Measurements from ENCODE around the gene PDGFD.

PDGFD gene

DNA sequence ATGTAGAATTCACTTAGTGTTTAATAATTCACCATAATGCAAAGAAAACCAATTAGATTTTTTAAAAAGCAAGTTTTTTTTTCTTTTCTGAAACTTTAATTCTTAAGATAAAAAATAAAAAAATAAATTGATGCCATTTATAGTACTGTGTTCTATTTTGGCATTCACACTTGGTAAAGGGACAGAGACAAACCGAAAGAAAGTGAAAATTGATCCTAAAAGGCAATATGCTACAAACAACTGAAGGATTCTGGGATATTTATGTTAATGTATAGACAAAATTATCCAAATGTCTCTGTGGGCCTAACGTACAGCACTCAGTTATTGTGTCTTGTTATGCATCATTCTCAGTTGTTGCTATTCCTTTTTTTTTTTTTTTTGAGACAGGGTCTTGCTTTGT is 169.4 kb downstream of the PDGFD start:
- DNase-seq: no peak

- DNase-seq: peak; percentile 73
Measured at GRCh38 chr11:103994094-103994493, 169.9 kb downstream of the PDGFD start.

DNA sequence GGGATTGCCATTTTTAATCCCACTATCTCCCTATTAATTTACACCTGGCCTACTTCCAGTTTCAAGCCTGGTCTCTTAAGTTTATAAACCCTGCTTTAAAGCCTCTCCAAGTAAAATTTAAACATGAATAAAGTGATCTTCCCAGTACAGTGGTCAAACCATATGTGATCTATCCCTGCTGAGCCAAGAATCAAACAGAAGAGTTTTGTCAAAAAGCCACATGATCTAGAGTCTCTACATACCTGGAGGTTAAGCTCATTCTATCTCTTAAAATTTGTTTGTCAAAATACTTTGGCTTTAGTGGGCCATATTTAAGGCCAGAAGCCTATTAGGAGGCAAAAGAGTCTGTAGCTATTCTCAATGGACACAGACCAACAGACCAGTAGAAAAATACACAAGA is 170.4 kb downstream of the PDGFD start:
- peak; percentile 44 for DNase-seq

GRCh38 chr11:103988595-103988969 is 175.4 kb downstream of the PDGFD start:
- no peak for DNase-seq

GRCh38 chr11:103987629-103988594 is 176.0 kb downstream of the PDGFD start:
- DNase-seq: no peak

GRCh38 chr11:103985041-103985440 is 178.9 kb downstream of the PDGFD start:
- no peak for DNase-seq

GRCh38 chr11:103980108-103980507 is 183.8 kb downstream of the PDGFD start:
- no peak for DNase-seq

- DNase-seq: no peak
Measured at GRCh38 chr11:103978616-103979595, 185.0 kb downstream of the PDGFD start.

GRCh38 chr11:103972013-103972412 is 191.9 kb downstream of the PDGFD start:
- no peak for DNase-seq

DNA sequence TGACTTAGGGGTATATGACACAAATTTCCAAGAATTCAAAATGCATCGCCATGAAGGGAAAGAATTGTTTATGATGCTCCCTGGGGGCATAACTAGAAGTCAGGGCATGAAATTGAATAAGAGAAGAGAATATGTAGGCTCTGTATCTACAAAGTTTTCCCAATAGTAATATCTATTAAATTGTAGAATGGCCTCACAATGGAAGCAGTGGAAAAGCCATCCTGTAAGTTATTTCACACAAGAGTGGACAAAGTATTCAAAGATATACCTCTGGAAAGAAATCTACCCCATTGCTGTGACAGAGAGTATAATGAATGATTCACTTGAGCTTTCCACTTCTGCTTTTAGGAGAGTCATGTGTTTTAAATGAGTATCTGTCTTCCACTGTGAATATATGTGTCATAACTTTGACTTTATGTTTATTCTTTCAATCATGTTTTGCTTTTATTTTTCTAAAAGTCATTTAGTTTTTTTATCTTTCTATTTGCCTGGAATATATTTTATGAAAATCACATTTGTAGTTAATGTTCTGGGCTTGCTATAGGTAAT is 193.2 kb downstream of the PDGFD start:
- DNase-seq: no peak

DNA sequence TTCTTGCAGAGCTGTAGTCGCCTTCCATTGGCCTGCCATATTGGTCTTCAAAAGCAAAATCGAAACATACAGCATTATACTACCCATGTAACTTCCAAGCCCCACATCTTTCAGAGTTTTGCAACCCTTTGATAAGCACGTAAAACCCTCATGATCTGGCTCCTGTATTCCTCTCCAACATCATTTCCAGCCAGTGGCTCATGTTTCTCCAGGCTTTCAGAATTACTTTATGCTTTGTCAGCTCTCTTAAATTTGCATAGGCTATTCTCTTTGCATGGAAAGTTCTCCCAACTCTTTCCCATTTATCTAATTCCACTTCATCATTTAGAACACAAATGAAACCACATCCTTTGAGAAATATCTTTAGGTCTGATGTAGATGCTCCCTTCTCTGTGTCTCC is 195.3 kb downstream of the PDGFD start:
- no peak for DNase-seq

- no peak for DNase-seq
Measured at GRCh38 chr11:103967985-103968384, 196.0 kb downstream of the PDGFD start.

DNA sequence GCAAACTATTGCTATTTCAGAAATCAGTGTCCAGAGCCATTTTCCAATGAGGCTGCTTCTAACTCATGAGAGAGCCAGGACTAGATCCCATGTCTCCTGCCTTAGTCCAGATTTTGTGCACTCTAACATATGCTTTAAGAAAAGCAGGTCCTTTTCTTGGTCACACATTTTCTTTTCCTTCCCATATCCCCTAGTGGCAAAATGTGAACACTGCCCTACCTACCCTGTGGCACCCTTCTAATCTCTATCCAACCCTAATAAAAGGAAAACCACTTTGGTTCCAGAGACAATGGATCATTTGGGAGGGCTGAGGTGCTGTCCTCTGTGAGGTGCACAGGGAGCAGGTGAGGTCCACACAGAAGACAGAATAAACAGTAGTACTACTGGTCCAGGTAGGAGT is 199.6 kb downstream of the PDGFD start:
- DNase-seq: no peak

DNA sequence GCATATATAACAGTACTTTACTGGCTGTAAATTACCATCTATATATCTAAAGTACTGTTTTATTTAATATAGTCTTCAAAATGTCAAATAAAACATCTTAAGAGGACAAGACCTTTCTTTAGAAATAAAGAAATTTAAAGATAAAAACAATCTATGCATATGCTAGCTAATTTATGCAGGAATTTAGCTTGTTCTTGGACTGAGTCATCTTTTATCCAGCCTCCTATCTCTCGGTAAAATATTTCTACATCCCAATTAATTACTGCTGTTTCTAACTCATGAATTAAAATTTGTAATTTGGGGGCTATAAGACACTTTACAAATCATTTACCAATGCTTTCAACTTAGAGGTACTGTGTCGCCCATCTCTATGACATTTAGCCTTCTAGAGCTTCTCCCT is 200.3 kb downstream of the PDGFD start:
- no peak for DNase-seq

GRCh38 chr11:103961010-103961409 is 202.9 kb downstream of the PDGFD start:
- DNase-seq: no peak

DNA sequence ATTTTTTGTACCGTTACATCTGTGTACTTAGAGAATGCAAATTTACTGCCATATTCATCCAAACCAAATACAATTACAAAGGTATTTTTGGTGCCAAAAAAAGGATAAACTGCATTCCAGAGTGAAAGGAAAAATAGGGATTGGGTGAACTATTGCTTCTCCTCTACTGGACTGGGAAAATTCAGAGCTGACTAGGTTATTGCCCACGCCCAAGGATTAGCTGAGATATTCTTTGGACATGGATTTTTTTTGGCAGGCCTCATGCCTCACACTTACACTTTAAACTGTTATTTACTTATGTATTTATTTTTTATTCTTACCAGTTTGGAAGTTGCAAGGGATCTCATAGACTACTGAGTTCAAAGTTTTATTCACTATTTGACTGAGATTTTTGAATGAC is 203.8 kb downstream of the PDGFD start:
- no peak for DNase-seq

DNA sequence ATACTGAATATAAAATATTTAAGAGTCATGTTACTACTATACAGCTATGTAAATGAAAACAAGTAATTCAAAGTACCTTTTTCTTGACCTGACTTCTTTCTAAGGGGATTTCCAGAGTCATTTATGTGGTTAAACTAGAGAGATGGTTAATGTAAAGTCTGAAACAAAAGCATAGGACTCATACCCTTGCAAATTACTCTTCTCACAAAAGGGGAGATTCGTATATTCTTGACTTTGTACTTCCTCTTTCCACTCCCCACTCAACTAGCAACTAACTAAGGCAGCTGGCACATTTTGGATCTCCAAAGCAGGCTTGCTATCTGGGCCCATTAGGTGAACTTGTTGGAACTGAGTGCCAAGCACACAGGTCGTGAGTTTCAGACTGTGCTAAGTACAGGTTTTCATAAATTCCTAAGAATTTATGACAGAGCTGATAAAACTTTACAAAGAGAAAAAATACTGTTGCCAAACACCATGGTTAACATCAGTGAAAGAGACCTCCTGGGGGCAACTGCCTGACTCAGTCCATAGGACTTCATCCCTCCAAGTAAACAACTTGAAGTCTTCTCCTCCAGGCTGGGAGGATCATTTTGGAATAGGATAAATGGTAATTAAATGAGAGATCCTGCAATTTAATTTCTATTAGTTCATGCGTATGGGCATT is 204.5 kb downstream of the PDGFD start:
- DNase-seq: no peak

GRCh38 chr11:103958475-103959215 is 205.3 kb downstream of the PDGFD start:
- DNase-seq: no peak

- DNase-seq: peak; percentile 24
Measured at GRCh38 chr11:103953797-103954486, 210.0 kb downstream of the PDGFD start.

DNA sequence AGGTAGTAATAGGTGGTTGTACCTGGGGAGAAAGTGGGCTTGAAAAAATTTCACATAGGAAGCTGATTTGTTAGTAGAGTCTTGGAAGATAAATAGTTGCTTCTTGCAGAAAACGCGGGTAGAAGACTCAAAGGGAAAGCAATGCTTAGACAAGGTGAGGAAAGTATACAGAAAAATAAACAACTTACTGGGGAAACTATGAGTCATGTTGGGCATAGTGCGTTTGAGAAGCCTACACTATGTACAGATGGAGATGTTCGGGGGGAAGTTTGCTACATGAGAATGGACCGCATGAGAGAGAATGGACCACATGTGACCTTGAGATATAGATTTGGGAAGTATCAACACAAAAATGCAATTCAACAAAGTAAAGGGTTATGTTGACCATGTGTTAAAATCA is 214.2 kb downstream of the PDGFD start:
- DNase-seq: no peak

DNA sequence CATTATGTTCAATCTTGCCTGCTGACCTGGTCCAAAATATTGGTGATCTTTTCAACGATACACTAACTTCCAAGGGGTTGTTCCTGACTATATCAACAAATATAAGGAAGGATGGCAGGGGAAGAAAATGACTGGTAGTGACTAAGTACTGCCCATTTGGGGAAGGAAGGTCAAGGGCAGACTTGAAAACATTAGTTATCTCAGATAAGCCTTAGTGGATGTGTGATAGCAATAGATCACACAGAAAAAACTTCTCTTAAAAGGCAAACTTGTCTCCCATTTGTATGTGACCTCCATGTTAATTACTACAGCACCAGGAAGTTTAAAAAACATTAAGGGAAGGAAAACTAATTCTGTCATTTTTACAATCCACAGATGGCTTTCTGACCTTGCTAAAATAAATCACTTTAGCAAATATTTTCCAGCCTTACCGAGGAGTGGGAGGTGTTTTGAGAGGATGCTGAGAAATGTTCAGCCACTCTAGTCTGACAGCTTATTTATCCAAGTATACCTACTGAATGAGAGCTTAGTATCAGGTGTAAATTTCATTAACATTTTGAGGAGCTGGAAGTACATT is 215.7 kb downstream of the PDGFD start:
- no peak for DNase-seq

All from NCI-H446 treated with DMSO at 0.1 percent for 48 hours (cell line).